Testis (tissue), 3 donors: Measurements from ENCODE around the gene ASTN1. TPM values are rescaled to one million over a fixed set of nuclear protein-coding genes. Genes with fewer than 3 reads are reported as not detected.

Experiments
- DNase-seq: peaks from one replicate; pipeline ENCODE4 v3.0.0-alpha.2; 2019
- H3K27ac ChIP-seq, 2 donors: fragments of 200-600 bp; sonication (generic); one replicate each; pipeline ENCODE4 v1.5.1; 2019
- H3K27me3 ChIP-seq: fragments of 200-600 bp; sonication (generic); one replicate; pipeline ENCODE4 v1.5.1; 2019
- H3K36me3 ChIP-seq: fragments of 200-600 bp; sonication (generic); one replicate; pipeline ENCODE4 v1.5.1; 2017; ENCODE audit warnings: low read depth; ENCODE audit errors: missing control alignments
- H3K4me1 ChIP-seq: fragments of 200-600 bp; sonication (generic); one replicate; pipeline ENCODE4 v1.5.1; 2019
- H3K4me3 ChIP-seq, 2 donors: fragments of 200-600 bp; sonication (generic); one replicate each; pipeline ENCODE4 v1.5.1; 2017 to 2019
- H3K9me3 ChIP-seq: fragments of 200-600 bp; sonication (generic); one replicate; pipeline ENCODE4 v1.5.1; 2017
- CTCF ChIP-seq, 3 experiments: fragments of 450-650 bp in 2 of 3; fragments of 200-600 bp in 1 of 3; sonication (generic) in 1 of 3; IDR thresholded peaks; one replicate each; pipeline ENCODE4 v1.5.1; 2016 to 2019; ENCODE audit warnings: antibody characterized with exemption in 3 of 3, mild to moderate bottlenecking in 2 of 3, moderate library complexity in 1 of 3
- POLR2A ChIP-seq: fragments of 450-650 bp; IDR thresholded peaks from one replicate; pipeline ENCODE4 v1.6.1; 2017; ENCODE audit warnings: antibody characterized with exemption, mild to moderate bottlenecking, moderate library complexity
- WGBS, 2 donors: methylation state at CpG; one replicate each; pipeline ENCODE4 v1.1.5; 2018; 5-methylcytosine and 5-hydroxymethylcytosine counted together
- intact Hi-C: fragments of 100-400 bp; cut with DNase I; formaldehyde crosslinking; loops from one replicate; pipeline ENCODE4 v1.15.1; 2023; ENCODE audit warnings: low total_unique reads
- polyA plus RNA-seq: library from polyadenylated mRNA; stranded (reverse); fragments of 350-450 nt; fragmentation: Illumina TruSeq; extraction: RNeasy Lipid Tissue Mini Kit (QIAGEN cat#74804); gene quantifications from one replicate; pipeline ENCODE4 v1.2.3, GENCODE V29; 2014; ENCODE audit warnings: low read depth, low replicate concordance; ENCODE audit not compliant: insufficient read depth
- total RNA-seq, 2 donors: library from RNA; depleted of rRNA; stranded (reverse); fragments of >200 nt; gene quantifications; one replicate each; pipeline ENCODE4 v1.2.3, GENCODE V29; 2016

Gene ASTN1
- total and polyA plus RNA-seq, 3 donors from 2014 or later: 1.2 to 2.7 (median 2.1) TPM

GRCh38 chr1:177174921-177175634 lies 10.6 kb upstream of the ASTN1 start:
- H3K4me1 ChIP-seq: no peaks in the 10 kb centered on the region
- H3K27ac ChIP-seq: no peak overlapping the region
- H3K27me3 ChIP-seq: no peaks in the 10 kb centered on the region
- intact Hi-C loops: loop anchor here (10.0 kb wide), 1 partner anchor 280 kb away; no protein-coding TSS in a partner anchor
- H3K9me3 ChIP-seq: no peaks in the 10 kb centered on the region
- no peak for DNase-seq
- no peak overlapping the region for H3K4me3 ChIP-seq
- H3K36me3 ChIP-seq: no peaks in the 10 kb centered on the region
- WGBS, 2 donors: 76 to 86% methylated on average over 6 of the region's 6 CpGs
- TF ChIP-seq POLR2A: no peak
- TF ChIP-seq CTCF (IDR thresholded peaks at IDR 0.05): no peak

GRCh38 chr1:177173976-177174375 lies 9.5 kb upstream of the ASTN1 start:
- WGBS, 2 donors: 90 to 93% methylated on average over 2 of the region's 2 CpGs
- no peaks in the 10 kb centered on the region for H3K36me3 ChIP-seq
- intact Hi-C loops: loop anchor here (10.0 kb wide), 1 partner anchor 279 kb away; no protein-coding TSS in a partner anchor
- no peaks in the 10 kb centered on the region for H3K27me3 ChIP-seq
- no peaks in the 10 kb centered on the region for H3K4me1 ChIP-seq
- no peak overlapping the region for H3K27ac ChIP-seq
- no peaks in the 10 kb centered on the region for H3K9me3 ChIP-seq
- H3K4me3 ChIP-seq: no peak overlapping the region
- no peak for DNase-seq
- TF ChIP-seq CTCF (IDR thresholded peaks at IDR 0.05): no peak
- TF ChIP-seq POLR2A: no peak

GRCh38 chr1:177172866-177173265 lies 8.4 kb upstream of the ASTN1 start:
- Histone ChIP-seq H3K27ac (no peak overlapping the region), H3K27me3 (no peaks in the 10 kb centered on the region), H3K36me3 (no peaks in the 10 kb centered on the region), H3K4me1 (no peaks in the 10 kb centered on the region), H3K4me3 (no peak overlapping the region), H3K9me3 (no peaks in the 10 kb centered on the region)
- TF ChIP-seq CTCF (IDR thresholded peaks at IDR 0.05): no peak
- DNase-seq: no peak
- intact Hi-C loops: loop anchor here (10.0 kb wide), 1 partner anchor 278 kb away; no protein-coding TSS in a partner anchor
- 83 to 93% methylated on average over 3 of the region's 3 CpGs for WGBS, 2 donors

- TF ChIP-seq CTCF (IDR thresholded peaks at IDR 0.05): no peak
- no peaks in the 10 kb centered on the region for H3K36me3 ChIP-seq
- H3K27me3 ChIP-seq: no peaks in the 10 kb centered on the region
- no peaks in the 10 kb centered on the region for H3K9me3 ChIP-seq
- H3K4me1 ChIP-seq: no peaks in the 10 kb centered on the region
- no peak overlapping the region for H3K4me3 ChIP-seq
- 81 to 84% methylated on average over 3 of the region's 3 CpGs for WGBS, 2 donors
- intact Hi-C loops: loop anchor here (10.0 kb wide), 1 partner anchor 277 kb away; no protein-coding TSS in a partner anchor
- no peak overlapping the region for H3K27ac ChIP-seq
- DNase-seq: no peak
Observed at GRCh38 chr1:177172272-177172671, 7.8 kb upstream of the ASTN1 start.
